ENCODE data around the gene ZNF821.

DNA sequence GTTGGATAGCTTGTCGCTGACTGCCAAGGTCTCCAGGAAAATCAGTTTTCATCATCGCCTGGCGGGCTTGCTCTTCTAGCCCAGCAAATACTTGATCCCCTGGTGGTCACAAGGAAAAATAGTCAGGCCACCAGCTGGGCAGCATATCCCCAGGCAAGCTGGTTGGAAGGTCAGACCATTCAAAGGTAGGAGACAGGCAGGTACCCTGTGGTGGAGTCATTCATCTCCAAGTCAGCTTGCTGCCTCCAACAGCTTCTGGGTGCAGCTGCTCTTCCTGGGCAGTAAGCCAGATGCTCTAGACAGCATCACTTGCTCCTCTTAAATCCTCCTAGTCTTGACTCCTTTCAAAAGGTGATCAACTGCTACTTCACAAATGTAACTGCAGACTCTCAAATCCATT is 16.0 kb downstream of the ZNF821 start:
- no peak for TF ChIP-seq PAX5 (IDR thresholded peaks at IDR 0.05; ENCODE audit: borderline replicate concordance, low read depth, low read length)
- no peak for TF ChIP-seq SRF (IDR thresholded peaks at IDR 0.05; ENCODE audit: low read depth in 2 of 2, low read length in 2 of 2)

All from GM12878 (cell line).